ENCODE data around the gene SYNGR4.

SYNGR4 gene

GRCh38 chr19:48398102-48398374 is 33.9 kb downstream of the SYNGR4 start:
- no peak for DNase-seq (ENCODE audit: low read depth)
- TF ChIP-seq, protein P1, sequence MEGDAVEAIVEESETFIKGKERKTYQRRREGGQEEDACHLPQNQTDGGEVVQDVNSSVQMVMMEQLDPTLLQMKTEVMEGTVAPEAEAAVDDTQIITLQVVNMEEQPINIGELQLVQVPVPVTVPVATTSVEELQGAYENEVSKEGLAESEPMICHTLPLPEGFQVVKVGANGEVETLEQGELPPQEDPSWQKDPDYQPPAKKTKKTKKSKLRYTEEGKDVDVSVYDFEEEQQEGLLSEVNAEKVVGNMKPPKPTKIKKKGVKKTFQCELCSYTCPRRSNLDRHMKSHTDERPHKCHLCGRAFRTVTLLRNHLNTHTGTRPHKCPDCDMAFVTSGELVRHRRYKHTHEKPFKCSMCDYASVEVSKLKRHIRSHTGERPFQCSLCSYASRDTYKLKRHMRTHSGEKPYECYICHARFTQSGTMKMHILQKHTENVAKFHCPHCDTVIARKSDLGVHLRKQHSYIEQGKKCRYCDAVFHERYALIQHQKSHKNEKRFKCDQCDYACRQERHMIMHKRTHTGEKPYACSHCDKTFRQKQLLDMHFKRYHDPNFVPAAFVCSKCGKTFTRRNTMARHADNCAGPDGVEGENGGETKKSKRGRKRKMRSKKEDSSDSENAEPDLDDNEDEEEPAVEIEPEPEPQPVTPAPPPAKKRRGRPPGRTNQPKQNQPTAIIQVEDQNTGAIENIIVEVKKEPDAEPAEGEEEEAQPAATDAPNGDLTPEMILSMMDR (conservative IDR thresholded peaks at IDR 0.05; ENCODE audit: low read depth, low read length), result no peak
- H3K4me3 ChIP-seq (ENCODE audit: low read length), result peak overlapping the region; percentile 41

DNA sequence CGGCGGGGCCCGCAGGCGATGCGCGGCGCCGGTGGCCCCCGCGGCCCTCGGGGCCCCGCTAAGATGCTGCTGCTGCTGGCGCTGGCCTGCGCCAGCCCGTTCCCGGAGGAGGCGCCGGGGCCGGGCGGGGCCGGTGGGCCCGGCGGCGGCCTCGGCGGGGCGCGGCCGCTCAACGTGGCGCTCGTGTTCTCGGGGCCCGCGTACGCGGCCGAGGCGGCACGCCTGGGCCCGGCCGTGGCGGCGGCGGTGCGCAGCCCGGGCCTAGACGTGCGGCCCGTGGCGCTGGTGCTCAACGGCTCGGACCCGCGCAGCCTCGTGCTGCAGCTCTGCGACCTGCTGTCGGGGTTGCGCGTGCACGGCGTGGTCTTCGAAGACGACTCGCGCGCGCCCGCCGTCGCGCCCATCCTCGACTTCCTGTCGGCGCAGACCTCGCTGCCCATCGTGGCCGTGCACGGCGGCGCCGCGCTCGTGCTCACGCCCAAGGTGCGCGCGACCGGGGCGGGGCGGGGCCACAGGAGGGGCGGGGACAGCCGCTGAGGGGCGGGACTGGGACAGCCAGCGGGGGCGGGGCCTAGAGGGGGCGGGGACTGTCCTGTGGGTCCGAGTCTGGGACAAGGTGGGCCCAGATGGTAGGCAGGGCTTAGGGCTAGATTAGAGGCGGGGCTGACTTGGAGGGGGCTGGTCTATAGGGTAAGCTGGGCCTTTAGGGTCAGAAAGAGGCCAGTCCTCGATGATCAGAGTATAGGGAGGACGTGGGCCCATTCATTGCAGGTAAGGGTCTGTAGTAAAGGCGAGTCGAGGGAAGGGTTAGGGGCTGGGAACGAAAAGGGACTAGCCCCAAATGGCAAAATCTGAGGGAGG is 34.4 kb downstream of the SYNGR4 start:
- TF ChIP-seq, protein P1 (conservative IDR thresholded peaks at IDR 0.05; ENCODE audit: low read depth, low read length), result no peak
- no peak for DNase-seq (ENCODE audit: low read depth)

GRCh38 chr19:48400018-48400742 is 36.0 kb downstream of the SYNGR4 start:
- H3K4me3 ChIP-seq (ENCODE audit: low read length), result peak overlapping the region; percentile 23
- TF ChIP-seq, protein P1 (conservative IDR thresholded peaks at IDR 0.05; ENCODE audit: low read depth, low read length), result no peak
- DNase-seq (ENCODE audit: low read depth), result no peak

More for the DNA sequence above, 34.4 kb downstream of the SYNGR4 start:
- peak overlapping the region; percentile 41 for H3K4me3 ChIP-seq (ENCODE audit: low read length)

DNA sequence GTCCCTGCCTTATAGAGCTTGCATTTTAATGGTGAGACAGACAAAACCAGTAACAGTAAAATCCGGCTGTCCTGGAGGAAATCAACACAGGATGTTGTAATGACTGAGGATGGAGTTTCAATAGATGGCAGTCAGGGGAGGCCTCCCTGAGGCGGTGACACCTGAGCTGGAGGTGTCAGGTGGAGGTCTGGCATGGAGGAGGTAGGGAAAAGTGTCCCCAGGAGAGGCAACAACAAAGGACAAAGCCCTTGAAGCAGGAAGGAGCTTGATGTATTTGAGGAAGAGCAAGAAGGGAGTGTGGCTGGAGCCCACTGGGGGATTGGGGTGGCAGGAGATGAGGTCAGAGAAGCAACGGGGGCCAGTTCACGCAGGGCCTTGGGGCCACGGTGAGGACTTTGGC is 37.1 kb downstream of the SYNGR4 start:
- no peak for DNase-seq (ENCODE audit: low read depth)
- TF ChIP-seq, protein P1 (conservative IDR thresholded peaks at IDR 0.05; ENCODE audit: low read depth, low read length), result no peak
- H3K4me3 ChIP-seq (ENCODE audit: low read length), result no peak overlapping the region

DNA sequence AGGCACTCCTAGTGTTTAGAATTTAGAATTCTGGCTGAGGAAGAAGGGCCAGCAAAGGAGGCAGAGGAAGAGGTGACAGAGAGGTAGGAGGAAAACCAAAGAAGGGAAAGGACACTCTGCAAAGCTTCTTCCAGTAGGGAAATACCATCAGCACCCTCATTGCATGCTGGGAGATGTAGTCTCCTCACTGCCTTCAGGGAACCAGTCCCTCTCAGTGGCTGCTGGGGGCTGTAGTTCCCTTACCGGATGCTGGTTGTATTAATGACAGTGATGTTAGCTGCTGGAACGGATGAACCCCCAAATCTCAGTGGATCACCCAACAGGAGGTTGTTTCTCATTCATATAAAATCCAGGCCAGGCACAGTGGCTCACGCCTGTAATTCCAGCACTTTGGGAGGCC is 39.4 kb downstream of the SYNGR4 start:
- H3K4me3 ChIP-seq (ENCODE audit: low read length), result no peak overlapping the region
- no peak for DNase-seq (ENCODE audit: low read depth)
- TF ChIP-seq, protein P1 (conservative IDR thresholded peaks at IDR 0.05; ENCODE audit: low read depth, low read length), result no peak

DNA sequence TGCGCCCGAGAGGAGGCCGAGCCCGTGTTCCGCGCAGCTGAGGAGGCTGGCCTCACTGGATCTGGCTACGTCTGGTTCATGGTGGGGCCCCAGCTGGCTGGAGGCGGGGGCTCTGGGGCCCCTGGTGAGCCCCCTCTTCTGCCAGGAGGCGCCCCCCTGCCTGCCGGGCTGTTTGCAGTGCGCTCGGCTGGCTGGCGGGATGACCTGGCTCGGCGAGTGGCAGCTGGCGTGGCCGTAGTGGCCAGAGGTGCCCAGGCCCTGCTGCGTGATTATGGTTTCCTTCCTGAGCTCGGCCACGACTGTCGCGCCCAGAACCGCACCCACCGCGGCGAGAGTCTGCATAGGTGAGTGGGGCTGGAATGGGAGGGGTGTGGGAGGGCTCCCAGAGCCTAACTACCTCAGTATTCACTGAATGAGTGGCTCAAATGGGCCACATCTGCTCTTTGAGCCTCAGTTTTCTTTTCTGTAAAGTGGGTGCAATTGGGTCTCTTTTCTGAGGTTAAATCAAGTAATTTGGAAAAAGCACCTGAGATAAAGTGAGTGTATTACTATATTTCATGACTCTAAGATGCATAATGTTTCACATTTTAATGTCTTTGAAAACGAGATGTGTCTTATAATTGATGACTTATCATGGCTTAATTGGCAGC is 41.0 kb downstream of the SYNGR4 start:
- no peak overlapping the region for H3K4me3 ChIP-seq (ENCODE audit: low read length)
- DNase-seq (ENCODE audit: low read depth), result no peak
- TF ChIP-seq, protein P1 (conservative IDR thresholded peaks at IDR 0.05; ENCODE audit: low read depth, low read length), result no peak

Measured in retinal pigment epithelial cell (primary cell).